ENCODE results near the gene NDUFAF3.

Gene NDUFAF3

GRCh38 chr3:48982686-48983085 lies 39.2 kb upstream of the NDUFAF3 start:
- Mint-ChIP-seq H3K4me3 (no peak overlapping the region), H3K9me3 (no peaks in the 10 kb centered on the region), H3K27me3 (ENCODE audit: low read depth, poor library complexity) (peaks cover 1% of the 10 kb centered on the region), H3K27ac (peak overlapping the region; percentile 35), H3K36me3 (ENCODE audit: low read depth) (peaks cover 40% of the 10 kb centered on the region), H3K4me1 (peaks cover under 1% of the 10 kb centered on the region)
- TF ChIP-seq, protein P1, sequence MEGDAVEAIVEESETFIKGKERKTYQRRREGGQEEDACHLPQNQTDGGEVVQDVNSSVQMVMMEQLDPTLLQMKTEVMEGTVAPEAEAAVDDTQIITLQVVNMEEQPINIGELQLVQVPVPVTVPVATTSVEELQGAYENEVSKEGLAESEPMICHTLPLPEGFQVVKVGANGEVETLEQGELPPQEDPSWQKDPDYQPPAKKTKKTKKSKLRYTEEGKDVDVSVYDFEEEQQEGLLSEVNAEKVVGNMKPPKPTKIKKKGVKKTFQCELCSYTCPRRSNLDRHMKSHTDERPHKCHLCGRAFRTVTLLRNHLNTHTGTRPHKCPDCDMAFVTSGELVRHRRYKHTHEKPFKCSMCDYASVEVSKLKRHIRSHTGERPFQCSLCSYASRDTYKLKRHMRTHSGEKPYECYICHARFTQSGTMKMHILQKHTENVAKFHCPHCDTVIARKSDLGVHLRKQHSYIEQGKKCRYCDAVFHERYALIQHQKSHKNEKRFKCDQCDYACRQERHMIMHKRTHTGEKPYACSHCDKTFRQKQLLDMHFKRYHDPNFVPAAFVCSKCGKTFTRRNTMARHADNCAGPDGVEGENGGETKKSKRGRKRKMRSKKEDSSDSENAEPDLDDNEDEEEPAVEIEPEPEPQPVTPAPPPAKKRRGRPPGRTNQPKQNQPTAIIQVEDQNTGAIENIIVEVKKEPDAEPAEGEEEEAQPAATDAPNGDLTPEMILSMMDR (IDR thresholded peaks at IDR 0.05): no peak
- DNase-seq: no peak

- Mint-ChIP-seq H3K4me1 (peaks cover 5% of the 10 kb centered on the region), H3K27me3 (ENCODE audit: low read depth, poor library complexity) (peaks cover 5% of the 10 kb centered on the region), H3K4me3 (no peak overlapping the region), H3K27ac (peak overlapping the region; percentile 35), H3K9me3 (no peaks in the 10 kb centered on the region), H3K36me3 (ENCODE audit: low read depth) (peaks cover 37% of the 10 kb centered on the region)
- TF ChIP-seq, protein P1 (IDR thresholded peaks at IDR 0.05): no peak
- no peak for DNase-seq
Observed at GRCh38 chr3:48983096-48983495, 38.8 kb upstream of the NDUFAF3 start.

DNA sequence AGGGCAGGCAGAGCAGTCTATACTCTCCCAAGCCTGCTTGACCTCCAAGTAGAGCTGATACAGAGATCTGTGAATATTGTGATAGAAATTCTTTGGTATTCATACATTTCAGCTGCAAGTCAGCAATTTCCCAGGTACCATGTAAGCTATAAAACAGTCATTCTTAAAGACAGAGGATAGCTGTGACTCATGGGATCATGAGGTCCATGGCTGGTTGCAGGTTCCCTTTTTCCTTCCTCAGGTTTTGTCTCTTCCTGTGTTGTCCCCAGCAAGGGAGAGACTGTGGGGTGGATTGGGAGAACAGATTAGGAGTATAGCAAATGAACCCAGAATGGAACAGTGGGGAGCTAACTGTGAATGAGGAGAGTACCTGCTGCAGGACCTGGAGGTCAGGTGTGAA lies 37.3 kb upstream of the NDUFAF3 start:
- TF ChIP-seq, protein P1 (IDR thresholded peaks at IDR 0.05): no peak
- no peak overlapping the region for H3K4me3 Mint-ChIP-seq
- peaks cover 16% of the 10 kb centered on the region for H3K4me1 Mint-ChIP-seq
- H3K27ac Mint-ChIP-seq: peak overlapping the region; percentile 71
- H3K27me3 Mint-ChIP-seq (ENCODE audit: low read depth, poor library complexity): peaks cover 5% of the 10 kb centered on the region
- no peak for DNase-seq
- H3K36me3 Mint-ChIP-seq (ENCODE audit: low read depth): peaks cover 28% of the 10 kb centered on the region
- no peaks in the 10 kb centered on the region for H3K9me3 Mint-ChIP-seq

- peak overlapping the region; percentile 94 for H3K27ac Mint-ChIP-seq
Observed at GRCh38 chr3:48985831-48986376, 36.0 kb upstream of the NDUFAF3 start.

GRCh38 chr3:48989126-48989795 lies 32.7 kb upstream of the NDUFAF3 start:
- H3K27me3 Mint-ChIP-seq (ENCODE audit: low read depth, poor library complexity): peaks cover 7% of the 10 kb centered on the region

More at GRCh38 chr3:48985831-48986376, 36.0 kb upstream of the NDUFAF3 start:
- Mint-ChIP-seq H3K4me1 (peaks cover 20% of the 10 kb centered on the region), H3K9me3 (no peaks in the 10 kb centered on the region), H3K4me3 (no peak overlapping the region), H3K36me3 (ENCODE audit: low read depth) (peaks cover 20% of the 10 kb centered on the region), H3K27me3 (ENCODE audit: low read depth, poor library complexity) (peaks cover 5% of the 10 kb centered on the region)
- no peak for DNase-seq
- TF ChIP-seq, protein P1 (IDR thresholded peaks at IDR 0.05): no peak

More at GRCh38 chr3:48989126-48989795, 32.7 kb upstream of the NDUFAF3 start:
- no peaks in the 10 kb centered on the region for H3K9me3 Mint-ChIP-seq
- TF ChIP-seq, protein P1 (IDR thresholded peaks at IDR 0.05): no peak
- H3K36me3 Mint-ChIP-seq (ENCODE audit: low read depth): peaks cover 4% of the 10 kb centered on the region
- peaks cover 33% of the 10 kb centered on the region for H3K4me1 Mint-ChIP-seq
- peak overlapping the region; percentile 98 for H3K27ac Mint-ChIP-seq
- no peak for DNase-seq
- peak overlapping the region; percentile 93 for H3K4me3 Mint-ChIP-seq

Data from nephron progenitor cell (in vitro differentiated cells).